Stimulated activated naive CD8-positive, alpha-beta T cell treated with anti-CD3 and anti-CD28 coated beads, Interleukin-15, Interleukin-2, amounts not matched to agents 100 U/mL and 50 U/mL, for 24 hours (primary cell): ENCODE results near the gene LIME1.
"Not testable (repeated sequence)": the region's sequence is repeated elsewhere in the genome, so short reads cannot be mapped to it uniquely, and the experiment has no call there.

ENCODE experiments used
- ATAC-seq: fragments of 150-1000 bp; cut with Tn5 transposase; one replicate; pipeline ENCODE4 v1.10.0; 2021
- DNase-seq: peaks from one replicate; pipeline ENCODE4 v3.0.0; 2021

The LIME1 gene

DNA sequence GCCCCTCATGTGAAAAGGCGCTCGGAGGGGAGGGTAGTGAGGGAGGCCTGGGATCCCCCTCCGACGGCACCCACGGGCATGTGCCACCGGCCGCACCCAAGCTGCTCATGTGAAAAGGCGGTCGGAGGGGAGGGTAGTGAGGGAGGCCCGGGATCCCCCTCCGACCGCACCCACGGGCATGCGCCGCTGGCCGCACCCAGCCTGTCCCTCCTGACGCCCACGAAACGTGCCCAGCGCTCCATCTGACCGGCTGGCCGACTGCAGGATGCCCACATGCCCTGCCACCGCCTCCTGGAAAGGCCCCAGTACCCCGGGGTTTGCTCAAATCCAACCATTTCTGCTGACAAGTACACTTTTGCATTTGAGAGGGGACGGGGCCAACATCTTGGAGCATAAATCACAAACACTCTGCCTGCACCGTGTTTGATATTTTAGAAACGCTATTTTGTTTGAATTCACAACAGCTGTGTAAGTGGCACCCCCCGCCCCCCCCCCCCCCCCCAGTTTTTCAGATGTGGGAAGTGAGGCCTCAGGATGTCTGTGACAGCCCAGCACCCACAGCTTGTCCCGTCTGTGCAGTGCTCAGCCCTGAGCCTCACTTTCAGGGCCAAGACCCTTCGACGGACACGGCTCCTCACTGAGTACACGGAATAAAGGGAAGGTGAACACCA lies 37.2 kb downstream of the LIME1 start:
- DNase-seq (no peak), ATAC-seq (no peak)

- no peak for ATAC-seq
- no peak for DNase-seq
These were observed 37.8 kb downstream of the LIME1 start for GRCh38 chr20:63774306-63774705.

DNA sequence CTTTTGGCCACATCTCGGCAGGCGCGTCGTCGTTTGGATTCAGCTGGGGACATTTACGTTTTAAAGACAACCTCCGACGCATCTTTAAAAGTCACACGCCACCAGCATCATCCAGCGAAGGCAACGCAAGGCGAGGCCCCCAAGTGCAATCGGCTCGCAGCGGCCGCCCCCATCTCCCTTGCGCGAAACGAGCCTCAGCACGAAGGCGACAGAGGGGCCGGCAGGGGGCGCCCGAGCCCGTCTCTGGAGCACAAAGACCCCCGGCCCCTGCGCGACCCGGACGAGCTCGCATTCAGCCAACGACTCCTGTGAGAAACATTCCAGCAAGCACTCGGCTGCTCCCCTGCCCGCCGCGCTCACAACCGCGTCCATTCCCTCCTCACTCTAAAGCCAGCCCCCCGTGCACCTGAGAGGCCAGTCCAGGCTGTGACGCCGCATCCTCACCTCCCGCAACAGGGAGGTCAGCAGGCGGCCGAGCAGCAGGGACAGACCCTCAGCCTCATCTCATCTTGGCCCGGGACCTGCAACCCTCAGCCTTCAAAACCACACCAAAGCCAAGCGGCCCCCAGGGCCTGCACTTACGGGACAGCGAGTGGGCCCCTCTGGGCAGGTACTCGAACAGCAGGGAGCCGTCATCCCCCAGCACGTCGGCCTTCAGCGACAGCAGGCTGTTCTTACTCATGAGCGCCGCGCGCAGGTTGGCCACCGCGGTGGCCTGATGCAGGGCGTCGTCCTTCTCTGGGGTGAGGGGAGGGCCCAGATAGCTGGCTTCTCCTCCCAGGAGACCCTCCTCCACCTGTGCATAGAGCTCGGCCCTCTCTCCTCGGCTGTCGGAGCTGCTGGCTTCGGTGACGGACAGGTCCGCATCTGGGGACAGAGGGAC lies 38.9 kb downstream of the LIME1 start:
- DNase-seq, result peak; percentile 58
- no peak for ATAC-seq

DNA sequence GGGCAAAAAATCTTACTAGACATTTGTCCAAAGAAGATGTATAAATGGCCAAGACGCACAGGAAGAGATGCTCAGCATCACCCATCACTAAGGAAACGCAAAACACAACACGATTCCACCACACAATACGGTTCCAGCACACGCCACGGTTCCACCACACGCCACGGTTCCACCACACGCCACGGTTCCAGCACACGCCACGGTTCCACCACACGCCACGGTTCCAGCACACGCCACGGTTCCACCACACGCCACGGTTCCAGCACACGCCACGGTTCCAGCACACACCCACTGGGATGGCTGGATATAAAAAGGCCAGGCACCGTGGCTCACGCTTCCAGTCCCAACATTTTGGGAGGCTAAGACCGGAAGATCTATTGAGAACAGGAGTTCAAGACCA lies 40.4 kb downstream of the LIME1 start:
- not testable (repeated sequence) for ATAC-seq, DNase-seq

DNA sequence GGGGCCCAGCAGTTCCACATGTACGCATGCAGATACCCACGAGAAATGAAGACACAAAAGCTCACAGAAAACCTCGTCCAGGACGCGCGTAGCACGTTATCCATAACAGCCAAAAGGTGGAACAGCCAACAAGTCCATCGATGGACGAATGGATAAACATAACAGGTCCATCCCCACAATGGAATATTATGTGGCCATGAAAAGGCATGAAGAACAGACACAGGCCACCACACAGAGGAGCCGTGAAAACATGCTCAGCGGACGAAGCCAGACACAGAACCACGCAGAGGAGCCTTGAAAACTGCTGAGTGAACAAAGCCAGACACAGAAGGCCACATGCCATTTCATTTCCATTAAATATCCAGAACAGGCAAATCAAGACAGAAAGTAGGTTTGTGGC lies 41.1 kb downstream of the LIME1 start:
- DNase-seq (no peak), ATAC-seq (no peak)

DNA sequence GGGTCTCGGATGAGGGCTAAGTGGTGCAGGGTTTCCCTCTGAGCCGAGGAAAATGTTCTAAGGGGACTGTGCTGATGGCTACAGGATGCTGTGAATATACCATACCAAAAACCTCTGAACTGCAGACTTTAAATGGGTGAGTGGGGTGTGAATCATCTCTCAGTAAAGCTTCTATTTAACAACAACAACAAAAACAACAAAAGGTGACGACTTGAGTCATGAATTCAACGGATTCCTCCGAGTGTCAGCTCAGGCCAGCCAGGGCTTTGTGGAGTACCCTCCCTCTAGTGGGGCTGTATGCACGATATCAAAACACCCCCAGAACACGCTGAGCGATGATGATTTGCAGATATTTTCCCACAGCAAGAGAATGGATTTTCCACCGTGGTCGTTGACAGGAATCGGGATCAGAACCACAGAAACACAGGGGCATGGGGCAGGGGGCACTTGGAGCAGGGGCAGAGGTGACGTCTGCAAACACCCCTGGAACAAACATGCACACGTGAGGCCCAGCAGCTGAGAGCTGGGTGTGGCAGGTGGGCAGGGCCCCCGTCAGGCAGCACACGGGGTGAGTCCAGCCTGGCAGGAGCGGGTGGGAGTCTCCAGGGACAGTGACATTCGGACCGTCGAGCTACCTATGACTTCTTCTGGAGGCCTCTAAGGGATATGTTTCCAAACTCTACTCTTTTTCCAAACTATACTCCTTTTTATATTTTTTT lies 41.7 kb downstream of the LIME1 start:
- DNase-seq (no peak), ATAC-seq (no peak)

- DNase-seq (no peak), ATAC-seq (no peak)
These were observed 42.4 kb downstream of the LIME1 start for GRCh38 chr20:63778857-63779256.

- DNase-seq (no peak), ATAC-seq (no peak)
These were observed 44.7 kb downstream of the LIME1 start for GRCh38 chr20:63781181-63781580.

DNA sequence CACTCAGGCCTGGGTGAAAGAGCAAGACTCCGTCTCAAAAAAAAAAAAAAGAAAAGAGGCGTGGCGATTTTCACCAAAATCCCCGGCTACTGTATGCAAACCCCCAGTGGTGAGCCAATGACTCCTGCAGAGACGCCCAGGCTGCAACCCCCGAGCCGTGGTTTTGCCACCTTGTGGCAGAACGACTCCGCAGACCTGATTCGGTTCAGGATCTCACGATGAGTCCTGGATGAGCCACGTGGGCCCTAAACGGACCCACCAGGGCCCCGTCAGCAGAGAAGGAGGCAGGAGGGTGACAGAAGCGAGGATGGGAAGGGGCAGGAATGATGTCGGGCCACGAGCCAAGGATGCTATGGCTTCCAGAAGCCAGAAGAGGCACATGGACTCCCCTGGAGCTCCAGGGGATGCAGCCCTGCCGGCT lies 45.6 kb downstream of the LIME1 start:
- peak; percentile 90 for ATAC-seq
- peak; percentile 37 for DNase-seq

DNA sequence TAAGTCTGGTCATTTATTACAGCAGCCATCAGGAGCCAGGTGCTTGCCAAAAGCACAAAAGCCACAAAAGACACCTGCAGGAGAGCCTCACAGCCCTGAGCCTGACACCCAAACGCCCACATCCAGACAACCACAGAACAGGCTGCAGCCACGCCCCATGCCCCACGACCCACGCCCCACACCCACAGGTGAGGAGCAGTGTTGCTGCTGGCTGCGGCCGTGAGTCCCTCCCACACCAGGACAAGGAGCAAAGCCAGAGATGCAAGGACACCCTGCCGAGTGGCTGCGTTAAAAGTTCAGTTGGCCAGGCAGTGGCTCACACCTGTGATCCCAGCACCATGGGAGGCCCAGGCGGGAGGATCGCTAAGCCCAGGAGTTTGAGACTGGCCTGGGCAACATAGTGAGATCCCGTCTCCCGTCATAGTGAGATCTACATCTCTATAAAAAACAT lies 46.1 kb downstream of the LIME1 start:
- DNase-seq (no peak), ATAC-seq (no peak)

DNA sequence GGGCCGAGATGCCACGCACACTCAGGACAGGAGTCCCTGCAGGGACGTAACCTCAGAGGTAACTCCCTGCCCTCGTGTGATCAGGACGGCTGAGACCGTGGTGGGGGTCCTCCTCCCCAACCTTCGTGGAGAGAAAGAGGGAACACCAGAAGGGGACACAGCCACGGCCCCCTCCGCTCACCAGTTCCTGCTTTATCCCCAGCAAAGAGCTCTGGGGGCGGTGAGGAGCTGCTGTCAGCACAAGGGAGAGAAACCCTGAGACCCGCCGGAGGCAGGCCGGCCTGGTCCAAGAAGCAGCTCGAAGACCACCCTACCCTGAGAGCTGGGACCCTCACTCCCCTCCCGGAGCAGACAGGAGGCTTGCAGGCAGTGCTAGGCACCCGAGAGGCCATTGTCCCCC lies 47.5 kb downstream of the LIME1 start:
- no peak for DNase-seq
- no peak for ATAC-seq

DNA sequence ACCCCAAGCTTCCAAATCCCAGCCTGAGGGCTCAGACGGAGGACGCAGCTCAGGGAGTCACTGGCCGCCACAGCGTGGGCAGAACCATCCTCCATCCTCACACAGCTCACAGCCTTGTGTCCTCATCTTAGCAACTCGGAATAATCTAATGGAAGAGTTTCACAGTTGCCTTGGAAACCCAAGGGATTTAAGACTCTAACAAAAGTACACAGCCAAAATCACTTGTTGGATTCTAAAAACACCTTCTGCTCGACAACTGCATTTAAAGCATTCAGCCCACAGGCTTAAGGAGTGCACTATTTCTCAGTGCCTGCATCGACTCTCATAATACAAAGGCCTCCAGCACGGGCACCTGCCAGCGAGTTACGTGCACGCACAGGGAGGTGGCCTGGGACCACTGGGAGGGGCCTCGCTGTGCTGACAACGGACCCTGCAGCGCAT lies 49.2 kb downstream of the LIME1 start:
- no peak for DNase-seq
- ATAC-seq, result no peak

DNA sequence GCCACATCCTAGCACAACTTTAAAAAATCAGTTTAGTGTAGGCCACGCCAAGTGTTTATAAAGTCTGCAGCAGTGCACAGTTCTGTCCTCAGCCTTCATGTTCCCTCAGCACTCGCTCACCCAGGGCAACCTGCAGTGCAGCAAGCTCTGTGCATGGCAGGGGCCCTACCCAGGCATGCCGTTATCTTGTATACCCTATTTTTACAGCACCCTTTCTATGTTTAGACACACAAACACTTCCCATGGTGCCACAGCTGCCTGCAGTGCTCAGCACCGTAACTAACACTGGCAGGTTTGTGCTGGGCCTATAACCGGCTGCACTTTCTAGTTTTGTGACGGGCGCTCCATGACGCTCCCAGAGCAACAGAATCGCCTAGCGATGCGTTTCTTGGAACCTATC lies 50.8 kb downstream of the LIME1 start:
- ATAC-seq, result no peak
- DNase-seq, result no peak

- no peak for ATAC-seq
These were observed 51.3 kb downstream of the LIME1 start for GRCh38 chr20:63787749-63788148.

More at GRCh38 chr20:63787749-63788148, 51.3 kb downstream of the LIME1 start:
- no peak for DNase-seq
